ENCODE measurements around the gene CORO7.

Gene CORO7

GRCh38 chr16:4378161-4378666, 38.2 kb downstream of the CORO7 start:
- ChIA-PET POLR2A (no interaction called here), CTCF (interaction anchor here (1.0 to 2.4 kb wide), 5 partner anchors 14 to 48 kb away, joined by 3 to 9 read pairs (median 4); no protein-coding TSS in a partner anchor)
- DNase-seq (ENCODE audit: extremely low spot score), result no peak

DNA sequence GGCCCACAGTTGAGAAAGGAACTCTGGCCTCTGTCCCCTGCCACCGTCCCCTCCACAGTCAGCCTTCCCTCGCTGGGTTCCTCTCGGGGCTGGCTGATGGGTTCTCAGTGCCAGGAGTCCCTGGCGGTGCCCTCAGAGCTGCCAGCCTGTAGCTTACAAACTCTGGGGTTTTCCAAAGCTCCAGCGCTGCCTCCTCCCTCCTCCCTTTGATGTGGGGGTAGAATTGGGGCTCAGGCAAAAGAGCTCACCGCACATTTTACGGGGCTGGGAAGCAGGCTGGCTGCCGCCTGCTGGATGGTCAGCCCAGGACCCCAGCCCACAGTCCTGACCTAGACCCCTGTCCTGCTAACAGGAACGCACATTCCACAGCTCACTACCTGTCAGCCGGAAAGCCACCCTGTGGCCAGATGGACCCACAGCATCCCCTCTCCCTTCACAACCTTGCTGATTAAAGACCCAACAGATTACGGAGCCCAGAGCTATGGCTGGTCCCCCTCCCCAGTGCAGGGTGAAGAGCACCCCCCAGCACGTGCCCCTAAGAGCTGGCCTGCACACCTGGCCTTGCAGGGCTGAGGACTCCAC, 38.7 kb downstream of the CORO7 start:
- ChIA-PET CTCF (interaction anchor here (1.0 to 2.4 kb wide), 4 partner anchors 13 to 25 kb away, joined by 3 to 9 read pairs (median 5); no protein-coding TSS in a partner anchor), POLR2A (interaction anchor here (0.5 kb wide), 1 partner anchor 26 kb away, joined by 4 read pairs; no protein-coding TSS in a partner anchor)
- TF ChIP-seq, protein P1, sequence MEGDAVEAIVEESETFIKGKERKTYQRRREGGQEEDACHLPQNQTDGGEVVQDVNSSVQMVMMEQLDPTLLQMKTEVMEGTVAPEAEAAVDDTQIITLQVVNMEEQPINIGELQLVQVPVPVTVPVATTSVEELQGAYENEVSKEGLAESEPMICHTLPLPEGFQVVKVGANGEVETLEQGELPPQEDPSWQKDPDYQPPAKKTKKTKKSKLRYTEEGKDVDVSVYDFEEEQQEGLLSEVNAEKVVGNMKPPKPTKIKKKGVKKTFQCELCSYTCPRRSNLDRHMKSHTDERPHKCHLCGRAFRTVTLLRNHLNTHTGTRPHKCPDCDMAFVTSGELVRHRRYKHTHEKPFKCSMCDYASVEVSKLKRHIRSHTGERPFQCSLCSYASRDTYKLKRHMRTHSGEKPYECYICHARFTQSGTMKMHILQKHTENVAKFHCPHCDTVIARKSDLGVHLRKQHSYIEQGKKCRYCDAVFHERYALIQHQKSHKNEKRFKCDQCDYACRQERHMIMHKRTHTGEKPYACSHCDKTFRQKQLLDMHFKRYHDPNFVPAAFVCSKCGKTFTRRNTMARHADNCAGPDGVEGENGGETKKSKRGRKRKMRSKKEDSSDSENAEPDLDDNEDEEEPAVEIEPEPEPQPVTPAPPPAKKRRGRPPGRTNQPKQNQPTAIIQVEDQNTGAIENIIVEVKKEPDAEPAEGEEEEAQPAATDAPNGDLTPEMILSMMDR (IDR thresholded peaks at IDR 0.05; ENCODE audit: control extremely low read depth, extremely low read depth, low read depth, missing control alignments), result no peak
- DNase-seq (ENCODE audit: extremely low spot score), result no peak

More at GRCh38 chr16:4378161-4378666, 38.2 kb downstream of the CORO7 start:
- TF ChIP-seq, protein P1 (IDR thresholded peaks at IDR 0.05; ENCODE audit: control extremely low read depth, extremely low read depth, low read depth, missing control alignments), result no peak

DNA sequence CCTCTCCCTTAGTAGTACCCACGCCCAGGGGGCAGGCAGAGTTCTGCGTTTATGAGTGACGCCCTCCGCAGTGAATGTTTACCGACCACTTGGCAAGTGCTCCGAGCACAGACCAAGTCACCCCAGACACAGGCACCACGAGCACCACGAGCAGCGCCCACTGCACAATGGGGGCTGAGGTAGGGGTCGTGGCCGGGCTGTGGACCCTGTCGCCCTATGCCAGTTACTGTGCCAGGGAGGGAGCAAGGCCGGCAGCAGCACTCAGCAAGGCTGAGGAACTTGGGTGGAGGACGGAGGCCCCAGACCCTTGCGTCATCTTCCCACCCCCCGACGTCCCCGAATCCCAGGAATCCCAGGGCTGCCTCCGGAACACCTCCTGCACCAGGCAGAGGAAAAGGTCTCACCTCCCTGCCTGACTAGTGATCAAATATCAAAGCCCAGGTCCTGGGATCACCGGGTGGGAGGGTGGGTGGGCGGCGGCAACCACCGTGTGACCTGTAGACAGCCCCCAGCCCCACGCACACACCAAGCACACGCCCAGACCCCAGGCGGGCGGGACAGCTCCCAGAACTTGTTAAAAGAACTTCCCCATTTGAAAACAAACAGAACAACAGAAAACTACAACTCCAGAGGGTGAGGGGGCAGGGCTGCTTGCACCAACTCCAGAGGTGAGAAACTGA, 39.4 kb downstream of the CORO7 start:
- ChIA-PET CTCF (interaction anchor here (2.1 to 2.6 kb wide), 3 partner anchors 19 to 26 kb away, joined by 4 to 14 read pairs (median 9); no protein-coding TSS in a partner anchor), POLR2A (no interaction called here)
- no peak for DNase-seq (ENCODE audit: extremely low spot score)
- TF ChIP-seq, protein P1 (IDR thresholded peaks at IDR 0.05; ENCODE audit: control extremely low read depth, extremely low read depth, low read depth, missing control alignments), result no peak

DNA sequence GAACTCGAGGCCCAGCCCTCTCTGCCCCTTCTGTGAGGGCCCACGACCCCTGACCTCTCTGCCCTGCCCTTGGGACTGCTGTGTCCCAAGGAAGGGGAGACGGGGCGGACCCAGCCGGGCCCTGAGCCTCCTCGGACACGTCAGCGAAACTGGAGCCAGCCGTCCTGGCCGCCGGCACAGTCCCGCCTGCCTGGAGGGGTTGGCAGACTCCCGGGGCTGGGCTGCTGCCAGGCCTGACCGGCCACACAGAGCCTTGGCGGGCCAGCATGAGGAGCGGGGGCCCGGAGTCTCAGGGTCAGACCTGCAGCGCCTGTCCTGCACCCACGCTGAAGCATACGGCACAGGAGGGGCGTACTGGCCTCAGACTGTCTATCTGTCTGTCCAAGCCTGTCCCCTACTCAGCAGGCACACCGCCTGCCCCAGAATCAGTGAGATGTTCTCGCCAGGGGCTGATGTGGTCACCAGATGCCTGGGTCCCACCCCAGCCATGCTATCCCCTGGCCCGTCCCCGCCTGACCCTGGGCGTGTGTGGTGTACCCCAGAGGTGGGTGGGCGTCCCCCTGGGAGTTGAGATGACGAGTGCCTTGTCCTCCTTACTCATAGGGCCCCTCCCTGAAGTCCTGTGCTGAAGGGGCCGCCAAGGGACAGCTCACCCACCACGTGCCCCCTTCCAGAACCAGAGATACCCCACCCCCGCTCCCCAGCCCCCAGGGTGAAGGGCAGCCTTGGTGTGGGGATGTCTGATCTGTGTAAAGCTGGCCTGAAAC, 40.1 kb downstream of the CORO7 start:
- no peak for DNase-seq (ENCODE audit: extremely low spot score)
- CTCF ChIA-PET, result interaction anchor here (2.6 kb wide), 1 partner anchor 26 kb away, joined by 14 read pairs; no protein-coding TSS in a partner anchor
- TF ChIP-seq, protein P1 (IDR thresholded peaks at IDR 0.05; ENCODE audit: control extremely low read depth, extremely low read depth, low read depth, missing control alignments), result no peak
- POLR2A ChIA-PET, result no interaction called here

DNA sequence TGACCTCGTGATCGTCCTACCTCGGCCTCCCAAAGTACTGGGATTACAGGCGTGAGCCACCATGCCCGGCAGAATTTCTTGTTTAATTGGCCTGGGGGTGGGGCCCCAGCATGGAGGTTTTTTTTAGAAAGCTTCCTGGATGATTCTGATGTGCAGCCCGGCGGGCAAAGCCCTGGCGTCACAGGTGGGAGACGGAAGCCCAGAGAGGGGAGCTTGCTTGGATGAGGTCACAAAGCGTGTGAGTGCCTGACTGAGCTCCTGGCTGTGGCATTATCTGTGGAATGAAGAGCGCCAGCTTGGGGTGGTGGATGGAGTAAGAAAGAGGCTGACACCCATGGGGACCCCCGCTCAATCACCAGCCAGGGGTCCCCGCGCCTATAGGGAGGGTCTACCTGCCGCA, 40.7 kb downstream of the CORO7 start:
- TF ChIP-seq, protein P1 (IDR thresholded peaks at IDR 0.05; ENCODE audit: control extremely low read depth, extremely low read depth, low read depth, missing control alignments), result no peak
- ChIA-PET CTCF (interaction anchor here (1.3 to 2.6 kb wide), 2 partner anchors 17 to 26 kb away, joined by 5 to 14 read pairs; no protein-coding TSS in a partner anchor), POLR2A (no interaction called here)
- DNase-seq (ENCODE audit: extremely low spot score), result no peak
